Measurements from ENCODE around the gene MARS2.
"Not testable (repeated sequence)": the region's sequence is repeated elsewhere in the genome, so short reads cannot be mapped to it uniquely, and the experiment has no call there.

MARS2 gene

DNA sequence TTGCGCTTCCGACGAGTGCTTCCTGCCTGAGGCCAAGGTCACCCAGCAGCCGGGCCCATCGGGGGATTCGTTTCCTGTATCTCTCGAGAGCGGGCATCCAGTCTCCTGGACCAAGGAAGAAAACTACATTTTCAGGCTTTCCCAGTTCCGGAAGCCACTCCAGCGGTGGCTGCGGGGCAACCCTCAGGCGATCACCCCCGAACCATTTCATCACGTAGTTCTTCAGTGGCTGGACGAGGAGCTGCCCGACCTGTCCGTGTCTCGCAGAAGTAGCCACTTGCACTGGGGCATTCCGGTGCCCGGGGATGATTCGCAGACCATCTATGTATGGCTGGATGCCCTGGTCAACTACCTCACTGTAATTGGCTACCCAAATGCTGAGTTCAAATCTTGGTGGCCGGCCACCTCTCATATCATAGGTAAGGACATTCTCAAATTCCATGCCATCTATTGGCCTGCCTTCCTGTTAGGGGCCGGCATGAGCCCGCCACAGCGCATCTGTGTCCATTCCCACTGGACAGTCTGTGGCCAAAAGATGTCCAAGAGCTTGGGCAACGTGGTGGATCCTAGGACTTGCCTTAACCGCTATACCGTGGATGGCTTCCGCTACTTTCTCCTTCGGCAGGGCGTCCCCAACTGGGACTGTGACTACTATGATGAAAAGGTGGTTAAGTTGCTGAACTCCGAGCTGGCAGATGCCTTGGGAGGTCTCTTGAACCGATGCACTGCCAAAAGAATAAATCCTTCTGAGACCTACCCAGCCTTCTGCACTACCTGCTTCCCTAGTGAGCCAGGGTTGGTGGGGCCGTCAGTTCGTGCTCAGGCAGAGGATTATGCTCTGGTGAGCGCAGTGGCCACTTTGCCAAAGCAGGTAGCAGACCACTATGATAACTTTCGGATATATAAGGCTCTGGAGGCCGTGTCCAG is 1.0 kb downstream of the MARS2 start:
- TF ChIP-seq SUZ12 (IDR thresholded peaks at IDR 0.05; ENCODE audit: extremely low read depth, insufficient read depth, insufficient read length) (no peak), YY1 (IDR thresholded peaks at IDR 0.05; ENCODE audit: insufficient read depth, insufficient read length) (no peak), ZNF274 (IDR thresholded peaks at IDR 0.05; ENCODE audit: low read depth, low read length) (no peak)
- Histone ChIP-seq H3K9ac (ENCODE audit: insufficient read length, low read depth) (peak overlapping the region; percentile 98), H3K27me3 (ENCODE audit: insufficient read depth, insufficient read length) (no peaks in the 10 kb centered on the region), H3K4me1 (ENCODE audit: insufficient read depth, insufficient read length) (peaks cover 3% of the 10 kb centered on the region), H3K4me3 (ENCODE audit: insufficient read length, low read depth) (peak overlapping the region; percentile 87), H3K9me3 (ENCODE audit: insufficient read depth, low read length) (no peaks in the 10 kb centered on the region), H3K36me3 (ENCODE audit: insufficient read depth, insufficient read length, low read length) (peaks cover 43% of the 10 kb centered on the region)
- DNase-seq (ENCODE audit: low read depth, low spot score), result no peak

DNA sequence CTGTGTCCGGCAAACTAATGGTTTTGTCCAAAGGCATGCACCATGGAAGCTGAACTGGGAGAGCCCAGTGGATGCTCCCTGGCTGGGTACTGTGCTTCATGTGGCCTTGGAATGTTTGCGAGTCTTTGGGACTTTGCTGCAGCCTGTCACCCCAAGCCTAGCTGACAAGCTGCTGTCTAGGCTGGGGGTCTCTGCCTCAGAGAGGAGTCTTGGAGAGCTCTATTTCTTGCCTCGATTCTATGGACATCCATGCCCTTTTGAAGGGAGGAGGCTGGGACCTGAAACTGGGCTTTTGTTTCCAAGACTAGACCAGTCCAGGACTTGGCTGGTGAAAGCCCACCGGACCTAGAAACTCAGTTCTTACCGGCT is 1.7 kb downstream of the MARS2 start:
- H3K4me1 ChIP-seq (ENCODE audit: insufficient read depth, insufficient read length), result peaks cover 3% of the 10 kb centered on the region
- no peaks in the 10 kb centered on the region for H3K27me3 ChIP-seq (ENCODE audit: insufficient read depth, insufficient read length)
- peaks cover 50% of the 10 kb centered on the region for H3K36me3 ChIP-seq (ENCODE audit: insufficient read depth, insufficient read length, low read length)
- H3K9ac ChIP-seq (ENCODE audit: insufficient read length, low read depth), result peak overlapping the region; percentile 98
- H3K9me3 ChIP-seq (ENCODE audit: insufficient read depth, low read length), result no peaks in the 10 kb centered on the region
- no peak for DNase-seq (ENCODE audit: low read depth, low spot score)
- H3K4me3 ChIP-seq (ENCODE audit: insufficient read length, low read depth), result peak overlapping the region; percentile 87
- no peak for TF ChIP-seq YY1 (IDR thresholded peaks at IDR 0.05; ENCODE audit: insufficient read depth, insufficient read length)
- TF ChIP-seq SUZ12 (IDR thresholded peaks at IDR 0.05; ENCODE audit: extremely low read depth, insufficient read depth, insufficient read length), result no peak
- no peak for TF ChIP-seq ZNF274 (IDR thresholded peaks at IDR 0.05; ENCODE audit: low read depth, low read length)

DNA sequence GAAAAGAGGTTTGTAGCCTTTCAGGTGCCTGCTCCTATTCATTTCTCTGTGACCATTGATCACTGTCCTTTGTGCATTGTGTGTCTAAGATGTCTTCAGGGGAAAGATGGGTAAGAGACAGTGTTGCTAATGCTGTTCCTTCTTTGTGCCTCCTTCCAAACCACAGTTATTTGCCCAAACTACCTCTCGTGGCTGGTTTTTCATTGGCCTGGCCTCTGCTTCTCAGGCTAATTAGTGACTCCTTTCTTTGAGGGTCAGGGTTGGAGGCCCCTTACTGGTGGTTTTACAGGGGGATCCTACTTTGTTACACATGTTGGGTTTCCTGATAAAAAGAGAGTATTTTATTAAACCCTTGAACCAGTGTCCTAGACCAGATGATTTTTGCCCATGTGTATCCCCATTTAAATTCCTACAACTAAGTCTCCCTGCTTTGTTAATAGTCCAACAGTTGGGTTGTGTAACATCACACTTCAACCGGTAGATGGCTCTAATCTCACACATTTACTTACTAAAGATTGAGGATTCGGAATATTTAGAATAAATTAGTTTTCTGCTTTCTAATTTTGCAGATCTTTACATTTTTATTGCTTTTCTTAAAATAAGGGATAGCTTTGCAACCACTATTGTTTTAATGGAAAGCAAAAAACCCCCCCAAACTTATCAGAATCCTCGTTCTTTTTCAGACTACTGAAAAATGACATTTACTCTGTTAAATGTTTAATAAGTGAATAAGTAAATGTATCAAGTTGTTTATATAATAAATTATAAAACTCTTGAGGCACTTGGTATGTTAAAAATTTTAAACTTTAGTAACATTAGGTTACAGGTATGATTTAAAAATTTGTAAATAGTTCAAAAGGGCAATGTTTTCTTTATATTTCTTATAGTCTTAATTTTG is 2.4 kb downstream of the MARS2 start:
- Histone ChIP-seq H3K36me3 (ENCODE audit: insufficient read depth, insufficient read length, low read length) (peaks cover 54% of the 10 kb centered on the region), H3K4me1 (ENCODE audit: insufficient read depth, insufficient read length) (peaks cover 3% of the 10 kb centered on the region), H3K27me3 (ENCODE audit: insufficient read depth, insufficient read length) (no peaks in the 10 kb centered on the region), H3K4me3 (ENCODE audit: insufficient read length, low read depth) (peak overlapping the region; percentile 87), H3K9ac (ENCODE audit: insufficient read length, low read depth) (peak overlapping the region; percentile 98), H3K9me3 (ENCODE audit: insufficient read depth, low read length) (no peaks in the 10 kb centered on the region)
- no peak for DNase-seq (ENCODE audit: low read depth, low spot score)
- no peak for TF ChIP-seq SUZ12 (IDR thresholded peaks at IDR 0.05; ENCODE audit: extremely low read depth, insufficient read depth, insufficient read length)
- TF ChIP-seq YY1 (IDR thresholded peaks at IDR 0.05; ENCODE audit: insufficient read depth, insufficient read length), result no peak
- TF ChIP-seq ZNF274 (IDR thresholded peaks at IDR 0.05; ENCODE audit: low read depth, low read length), result no peak

DNA sequence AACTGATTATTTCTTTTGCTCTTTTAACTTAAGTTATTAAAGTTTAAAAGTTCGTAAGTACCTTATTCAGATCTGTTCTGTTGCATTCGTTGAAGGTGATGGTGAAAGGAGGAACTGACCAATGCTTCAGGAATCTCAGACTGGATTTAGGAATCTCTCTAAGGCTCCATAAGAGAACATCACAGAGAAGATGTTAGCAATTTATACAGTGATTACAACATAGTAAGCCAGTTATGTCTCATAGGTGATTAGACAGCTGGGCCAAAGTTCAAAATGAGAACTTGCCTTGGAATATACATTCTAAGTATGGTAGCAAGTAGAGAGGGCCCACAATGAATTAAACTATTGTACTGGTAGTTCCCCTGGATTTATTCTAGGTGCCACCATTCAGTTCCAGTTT is 3.2 kb downstream of the MARS2 start:
- Histone ChIP-seq H3K36me3 (ENCODE audit: insufficient read depth, insufficient read length, low read length) (peaks cover 54% of the 10 kb centered on the region), H3K4me3 (ENCODE audit: insufficient read length, low read depth) (no peak overlapping the region), H3K4me1 (ENCODE audit: insufficient read depth, insufficient read length) (peaks cover 3% of the 10 kb centered on the region), H3K27me3 (ENCODE audit: insufficient read depth, insufficient read length) (no peaks in the 10 kb centered on the region), H3K9me3 (ENCODE audit: insufficient read depth, low read length) (no peaks in the 10 kb centered on the region), H3K9ac (ENCODE audit: insufficient read length, low read depth) (no peak overlapping the region)
- no peak for DNase-seq (ENCODE audit: low read depth, low spot score)
- no peak for TF ChIP-seq YY1 (IDR thresholded peaks at IDR 0.05; ENCODE audit: insufficient read depth, insufficient read length)
- TF ChIP-seq SUZ12 (IDR thresholded peaks at IDR 0.05; ENCODE audit: extremely low read depth, insufficient read depth, insufficient read length), result no peak
- no peak for TF ChIP-seq ZNF274 (IDR thresholded peaks at IDR 0.05; ENCODE audit: low read depth, low read length)

DNA sequence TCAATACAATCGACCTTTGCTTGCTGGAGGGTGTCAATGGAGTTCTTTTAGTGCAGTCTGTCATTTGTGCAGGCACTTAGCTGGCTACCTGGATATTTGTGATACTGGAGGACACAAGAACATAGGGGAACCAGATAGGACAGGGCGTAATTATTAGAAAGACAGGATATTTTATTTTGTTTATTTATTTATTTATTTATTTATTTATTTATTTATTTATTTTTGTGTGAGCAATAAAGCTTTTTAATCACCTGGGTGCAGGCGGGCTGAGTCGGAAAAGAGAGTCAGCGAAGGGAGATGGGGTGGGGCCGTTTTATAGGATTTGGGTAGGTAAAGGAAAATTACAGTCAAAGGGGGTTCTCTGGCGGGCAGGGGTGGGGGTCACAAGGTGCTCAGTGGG is 4.0 kb downstream of the MARS2 start:
- not testable (repeated sequence) for H3K4me3 ChIP-seq (ENCODE audit: insufficient read length, low read depth)

DNA sequence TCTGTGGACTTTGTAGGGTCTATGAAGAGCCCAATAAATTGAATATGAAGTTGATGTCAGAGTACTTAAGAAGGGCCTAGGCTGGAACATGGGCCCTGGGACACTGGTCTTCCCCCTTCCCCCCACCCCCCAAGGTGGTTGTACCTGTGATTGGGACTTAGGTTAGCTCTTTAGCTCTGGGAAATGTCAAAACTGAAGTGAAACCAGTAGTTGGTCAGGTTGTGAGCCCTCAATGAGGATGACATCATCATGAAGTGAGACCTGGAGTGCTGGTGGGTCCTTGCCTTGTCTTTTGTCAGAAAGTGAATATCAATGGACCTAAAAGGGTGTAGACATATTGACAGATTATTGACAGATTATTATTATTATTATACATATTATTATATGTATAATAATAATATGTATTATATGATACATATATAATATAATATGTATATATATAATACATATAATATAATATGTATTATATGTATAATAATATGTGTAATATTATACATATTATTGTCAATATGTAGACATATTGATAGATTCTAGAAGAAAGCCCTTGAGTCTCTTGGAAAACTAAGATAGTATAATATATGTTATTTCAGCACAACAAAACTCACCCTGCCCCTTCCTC is 5.4 kb downstream of the MARS2 start:
- H3K9me3 ChIP-seq (ENCODE audit: insufficient read depth, low read length), result no peaks in the 10 kb centered on the region
- H3K27me3 ChIP-seq (ENCODE audit: insufficient read depth, insufficient read length), result no peaks in the 10 kb centered on the region
- no peak for TF ChIP-seq ZNF274 (IDR thresholded peaks at IDR 0.05; ENCODE audit: low read depth, low read length)
- TF ChIP-seq SUZ12 (IDR thresholded peaks at IDR 0.05; ENCODE audit: extremely low read depth, insufficient read depth, insufficient read length), result no peak
- no peak for TF ChIP-seq YY1 (IDR thresholded peaks at IDR 0.05; ENCODE audit: insufficient read depth, insufficient read length)
- no peak overlapping the region for H3K9ac ChIP-seq (ENCODE audit: insufficient read length, low read depth)
- H3K4me3 ChIP-seq (ENCODE audit: insufficient read length, low read depth), result no peak overlapping the region
- H3K4me1 ChIP-seq (ENCODE audit: insufficient read depth, insufficient read length), result peaks cover 3% of the 10 kb centered on the region
- DNase-seq (ENCODE audit: low read depth, low spot score), result no peak
- H3K36me3 ChIP-seq (ENCODE audit: insufficient read depth, insufficient read length, low read length), result peaks cover 62% of the 10 kb centered on the region

More for the DNA sequence above, 4.0 kb downstream of the MARS2 start:
- not testable (repeated sequence) for DNase-seq (ENCODE audit: low read depth, low spot score); H3K9me3 ChIP-seq (ENCODE audit: insufficient read depth, low read length); H3K4me1 ChIP-seq (ENCODE audit: insufficient read depth, insufficient read length); H3K27me3 ChIP-seq (ENCODE audit: insufficient read depth, insufficient read length); H3K9ac ChIP-seq (ENCODE audit: insufficient read length, low read depth)
- H3K36me3 ChIP-seq (ENCODE audit: insufficient read depth, insufficient read length, low read length), result peaks cover 54% of the 10 kb centered on the region

DNA sequence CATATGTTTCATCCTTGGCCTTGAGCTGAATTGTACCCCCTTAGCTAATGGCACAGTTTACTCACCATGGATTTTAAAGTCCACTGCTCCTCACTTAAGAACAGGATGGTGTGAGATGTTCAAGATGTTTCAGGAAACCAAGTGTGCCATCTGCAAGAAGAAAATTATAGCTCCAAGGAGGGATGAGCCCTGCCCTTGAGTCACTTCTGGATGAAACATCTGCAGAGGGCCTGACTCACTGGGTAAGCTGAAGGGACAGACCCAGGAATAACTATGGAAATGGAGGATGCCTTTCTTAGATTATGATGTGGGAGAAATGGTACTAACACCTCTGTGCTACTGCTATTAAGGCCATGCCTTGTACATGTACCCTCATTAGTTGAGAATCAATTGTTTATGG is 6.4 kb downstream of the MARS2 start:
- Histone ChIP-seq H3K4me1 (ENCODE audit: insufficient read depth, insufficient read length) (peaks cover 3% of the 10 kb centered on the region), H3K27me3 (ENCODE audit: insufficient read depth, insufficient read length) (no peaks in the 10 kb centered on the region), H3K36me3 (ENCODE audit: insufficient read depth, insufficient read length, low read length) (peaks cover 59% of the 10 kb centered on the region), H3K9me3 (ENCODE audit: insufficient read depth, low read length) (no peaks in the 10 kb centered on the region), H3K4me3 (ENCODE audit: insufficient read length, low read depth) (no peak overlapping the region), H3K9ac (ENCODE audit: insufficient read length, low read depth) (no peak overlapping the region)
- no peak for DNase-seq (ENCODE audit: low read depth, low spot score)
- no peak for TF ChIP-seq ZNF274 (IDR thresholded peaks at IDR 0.05; ENCODE audit: low read depth, low read length)
